HG02678 (cell line): Measurements from ENCODE around the gene EXD3.

Experiments
- ATAC-seq: cut with Tn5 transposase; IDR thresholded peaks from one replicate; pipeline ENCODE4 v1.9.1; 2021; ENCODE audit warnings: mild to moderate bottlenecking, moderate library complexity; ENCODE audit not compliant: unreplicated experiment

The EXD3 gene

DNA sequence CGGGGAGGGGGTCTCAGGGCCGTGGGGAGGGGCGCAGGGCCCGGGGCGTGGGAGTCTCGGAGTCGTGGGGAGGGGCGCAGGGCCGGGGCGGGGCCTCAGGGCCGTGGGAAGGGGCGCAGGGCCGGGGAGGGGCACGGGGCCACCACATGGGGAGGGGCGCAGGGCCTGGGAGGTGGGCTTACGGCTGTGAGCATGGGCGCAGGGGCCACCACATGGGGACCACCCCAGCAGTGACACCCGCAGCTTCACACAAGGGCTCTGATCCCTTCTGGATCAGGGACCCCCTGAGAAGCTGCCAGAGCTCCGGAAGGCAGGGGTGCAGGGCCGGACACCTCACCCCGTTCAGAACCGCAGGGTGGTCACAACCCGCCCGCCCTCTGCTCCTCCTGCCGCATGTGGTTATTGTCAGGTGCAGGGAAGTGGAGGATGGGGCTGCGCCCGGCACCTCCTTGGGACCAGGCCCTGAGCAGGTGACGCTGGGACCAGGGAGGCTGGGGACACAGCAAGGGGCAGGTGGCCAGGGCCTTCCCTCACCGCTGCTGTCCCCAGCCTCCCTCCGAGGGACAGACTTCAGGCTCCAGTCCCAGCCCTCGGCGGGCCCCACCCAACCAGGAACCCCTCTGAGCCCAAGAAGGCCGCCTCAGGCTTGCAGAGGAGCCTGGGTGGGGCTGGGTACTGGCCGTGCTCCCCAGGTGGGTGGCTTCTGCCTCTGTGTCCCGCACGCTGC, 53.7 kb downstream of the EXD3 start:
- no peak for ATAC-seq

GRCh38 chr9:137368431-137369035, 54.4 kb downstream of the EXD3 start:
- ATAC-seq: no peak

DNA sequence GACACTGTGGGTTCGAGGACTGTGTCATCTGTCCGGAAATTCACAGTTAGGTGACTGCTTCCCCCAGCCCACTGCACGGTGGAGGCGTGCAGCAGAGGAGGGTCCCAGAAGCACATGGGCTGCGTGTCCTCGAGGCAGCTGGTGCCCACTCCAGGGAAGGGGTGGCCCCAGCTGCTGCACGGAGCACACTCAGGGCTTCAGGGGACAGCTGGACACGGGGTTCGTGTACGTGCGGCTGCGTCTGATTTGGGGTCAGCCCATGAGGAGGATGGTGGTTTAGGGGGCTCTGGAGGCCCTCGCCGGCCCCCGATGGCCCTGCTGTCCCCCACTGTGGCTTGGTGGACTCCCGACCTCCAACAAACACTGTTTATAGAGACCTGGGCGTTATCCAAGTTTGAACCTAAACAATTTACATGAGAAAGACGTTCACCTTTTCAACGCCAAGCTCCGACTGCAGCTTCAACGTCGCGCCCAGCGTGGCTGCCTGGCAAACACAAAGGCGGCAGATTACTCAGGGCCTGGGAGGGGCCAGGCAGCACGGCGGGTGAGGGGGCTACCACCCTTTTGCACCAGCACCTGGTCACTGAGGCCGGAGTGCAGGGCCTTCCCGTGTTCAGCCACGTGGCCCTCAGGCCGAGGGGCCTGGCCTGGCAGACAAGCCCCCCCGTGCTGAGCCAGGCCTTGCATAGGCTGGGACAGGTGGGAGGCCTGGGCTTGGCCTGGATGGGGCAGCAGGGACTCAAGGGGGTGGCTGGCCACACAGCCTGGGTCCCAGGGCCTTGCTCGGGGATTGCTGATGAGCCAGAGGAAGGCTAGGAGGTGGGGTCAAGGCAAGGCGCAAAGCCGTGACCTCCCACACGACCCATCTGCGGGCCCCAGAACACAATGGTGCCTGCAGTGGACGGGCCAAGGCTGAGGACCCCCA, 55.2 kb downstream of the EXD3 start:
- ATAC-seq: no peak

GRCh38 chr9:137366891-137367381, 56.0 kb downstream of the EXD3 start:
- ATAC-seq: no peak

- ATAC-seq: no peak
Observed at GRCh38 chr9:137366445-137366810, 56.5 kb downstream of the EXD3 start.

DNA sequence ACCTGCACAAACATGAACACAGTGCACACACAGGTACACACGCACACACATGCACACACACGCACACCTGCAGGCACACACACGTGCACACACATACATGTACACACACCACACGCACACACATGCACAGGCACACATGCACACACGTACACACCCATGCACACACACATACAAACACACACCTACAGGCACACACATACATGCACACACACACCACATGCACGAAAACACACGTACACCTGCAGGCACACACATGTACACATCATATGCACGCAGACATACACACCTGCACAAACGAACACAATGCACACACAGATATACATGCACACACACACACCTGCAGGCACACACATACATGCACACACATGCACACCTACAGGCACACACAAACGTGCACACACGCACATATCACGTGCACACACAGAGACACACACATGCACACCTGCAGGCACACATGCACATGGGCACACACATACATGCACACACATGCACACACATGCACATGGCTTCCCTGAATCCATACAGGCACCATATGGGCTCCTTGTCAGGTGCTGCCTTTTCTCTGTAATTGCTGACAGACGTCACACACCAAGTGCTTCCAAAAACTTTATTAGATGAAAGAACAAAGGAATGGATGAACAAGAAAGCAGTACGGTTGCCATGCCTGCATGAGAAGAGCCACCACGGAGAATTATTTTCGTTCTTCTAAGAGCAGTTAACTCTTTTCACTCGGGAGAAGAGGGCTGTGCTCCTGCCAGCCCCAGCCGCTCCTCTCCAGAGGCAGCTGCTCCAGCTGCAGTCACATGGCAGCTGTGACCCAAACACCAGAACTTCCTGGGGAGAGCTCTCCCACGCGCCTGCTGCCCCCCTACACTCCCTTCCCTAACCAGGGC, 57.2 kb downstream of the EXD3 start:
- ATAC-seq: no peak

DNA sequence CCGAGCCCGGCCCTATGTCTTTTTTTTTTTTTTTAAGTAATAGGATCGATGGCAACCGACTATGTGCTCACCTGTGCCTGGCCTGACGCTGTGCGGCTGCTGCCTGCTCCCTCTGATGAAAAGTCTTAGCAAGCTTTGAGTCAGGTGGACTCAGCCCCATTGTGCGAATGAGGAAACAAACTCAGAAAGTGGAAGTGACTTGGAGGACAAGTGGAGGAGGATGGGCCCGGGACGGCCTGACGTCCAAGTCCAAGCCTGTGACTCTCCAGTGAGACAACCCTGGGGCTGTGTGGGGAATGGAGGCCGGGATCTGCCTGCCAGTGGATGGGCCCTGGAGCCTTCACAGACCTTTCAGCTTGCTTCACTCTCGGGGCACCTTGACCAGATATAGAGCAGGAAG, 57.9 kb downstream of the EXD3 start:
- no peak for ATAC-seq

DNA sequence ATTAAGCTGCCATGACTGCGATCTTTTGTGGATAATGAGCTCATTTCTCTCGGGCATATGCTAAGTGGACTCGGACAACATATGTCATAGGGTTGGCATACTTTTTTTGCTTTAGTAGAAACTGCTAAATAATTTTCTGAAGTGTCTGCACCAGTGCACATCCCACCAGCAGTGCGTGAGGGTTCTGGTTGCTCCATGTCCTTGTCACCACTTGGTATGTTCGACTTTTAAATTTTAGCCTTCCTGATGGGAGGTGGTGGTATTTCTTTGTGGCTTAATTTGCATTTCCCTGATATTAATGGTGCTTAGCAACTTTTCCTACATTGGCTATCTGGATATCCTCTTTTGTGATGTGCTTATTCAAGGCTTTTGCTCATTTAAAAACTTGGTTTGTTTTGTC, 63.1 kb downstream of the EXD3 start:
- no peak for ATAC-seq

- no peak for ATAC-seq
Observed at GRCh38 chr9:137358126-137358525, 64.8 kb downstream of the EXD3 start.

- no peak for ATAC-seq
Observed at GRCh38 chr9:137357166-137357565, 65.8 kb downstream of the EXD3 start.

- ATAC-seq: no peak
Observed at GRCh38 chr9:137355761-137356365, 67.1 kb downstream of the EXD3 start.

GRCh38 chr9:137354845-137355760, 67.9 kb downstream of the EXD3 start:
- ATAC-seq: no peak

- ATAC-seq: no peak
Observed at GRCh38 chr9:137354153-137354844, 68.7 kb downstream of the EXD3 start.

DNA sequence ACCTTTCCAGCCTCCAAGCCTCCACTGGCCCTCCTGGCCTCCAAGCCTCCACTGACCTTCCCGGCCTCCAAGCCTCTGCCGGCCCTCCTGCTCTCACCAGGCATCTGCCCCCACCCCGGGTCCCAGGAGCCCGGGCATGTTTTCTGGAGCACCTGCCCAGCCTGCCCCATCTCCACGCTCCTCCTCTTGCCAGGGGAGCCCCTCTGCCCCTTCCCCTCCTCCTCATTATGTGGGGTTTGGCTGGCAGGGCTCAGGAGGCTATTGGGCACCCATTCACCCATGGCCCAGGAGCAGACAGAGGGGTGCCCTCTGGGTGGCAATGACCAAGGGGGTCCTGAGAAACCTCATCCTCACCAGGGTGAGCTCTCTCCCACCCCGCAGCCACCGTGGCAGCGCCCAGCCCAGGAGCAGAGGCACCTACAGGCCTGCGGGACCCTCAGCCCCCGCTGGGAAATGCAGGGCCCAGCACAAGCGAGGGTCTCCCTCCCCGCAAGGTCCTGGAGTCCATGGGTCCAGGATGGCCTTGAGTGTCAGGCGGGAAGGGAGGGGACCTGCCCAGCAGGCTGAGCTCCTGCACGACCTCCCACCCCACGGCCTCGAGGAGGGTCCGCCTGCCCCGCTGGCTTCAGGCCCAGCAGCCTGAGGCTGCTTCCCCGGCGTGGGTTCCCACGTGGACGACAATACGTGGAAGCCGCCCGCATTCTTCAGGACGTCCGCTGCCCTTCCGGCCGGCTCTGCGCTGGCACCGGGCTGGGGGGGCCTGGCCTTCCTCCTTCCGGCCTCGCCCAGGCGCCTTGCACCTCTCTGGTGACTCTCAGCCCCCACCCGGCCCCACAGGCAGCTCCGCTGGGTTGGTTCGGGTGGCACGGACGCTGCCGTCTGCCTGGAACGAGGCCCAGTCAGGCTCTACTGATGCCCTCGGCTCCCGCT, 69.5 kb downstream of the EXD3 start:
- no peak for ATAC-seq

DNA sequence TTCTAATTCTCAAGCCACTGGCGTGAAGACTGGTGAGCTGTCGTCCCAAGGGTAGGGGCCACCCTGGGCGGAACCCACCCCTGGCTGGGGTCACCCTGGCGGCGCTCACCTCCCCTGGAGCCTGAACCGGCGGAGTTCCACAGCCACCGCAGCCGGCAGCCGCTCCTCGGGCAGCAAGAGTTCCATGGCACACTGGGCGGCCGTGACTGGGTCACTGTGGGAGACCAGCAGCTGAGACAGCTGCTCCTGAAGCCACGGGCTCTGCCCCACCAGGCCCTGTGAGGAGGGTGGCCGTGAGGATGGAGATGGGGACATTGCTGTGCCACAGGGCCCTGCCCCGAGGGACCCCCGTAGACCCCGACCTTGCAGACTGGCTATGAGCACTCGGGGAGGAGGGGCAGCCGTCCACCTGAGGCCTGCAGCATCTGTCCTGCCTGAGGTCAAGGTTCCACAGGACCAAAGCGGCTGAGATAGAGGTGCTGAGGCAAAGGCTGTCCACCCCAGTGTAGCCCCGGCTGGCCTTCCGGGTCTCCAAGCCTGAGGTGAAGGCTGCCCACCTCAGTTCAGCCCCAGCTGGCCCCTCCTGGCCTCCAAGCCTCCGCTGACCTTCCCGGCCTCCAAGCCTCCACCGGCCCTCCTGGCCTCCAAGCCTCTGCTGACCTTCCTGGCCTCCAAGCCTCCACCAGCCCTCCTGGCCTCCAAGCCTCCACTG, 70.3 kb downstream of the EXD3 start:
- no peak for ATAC-seq

- ATAC-seq: no peak
Observed at GRCh38 chr9:137351781-137352501, 71.0 kb downstream of the EXD3 start.
